ENCODE measurements around the gene CSK.

Gene CSK

DNA sequence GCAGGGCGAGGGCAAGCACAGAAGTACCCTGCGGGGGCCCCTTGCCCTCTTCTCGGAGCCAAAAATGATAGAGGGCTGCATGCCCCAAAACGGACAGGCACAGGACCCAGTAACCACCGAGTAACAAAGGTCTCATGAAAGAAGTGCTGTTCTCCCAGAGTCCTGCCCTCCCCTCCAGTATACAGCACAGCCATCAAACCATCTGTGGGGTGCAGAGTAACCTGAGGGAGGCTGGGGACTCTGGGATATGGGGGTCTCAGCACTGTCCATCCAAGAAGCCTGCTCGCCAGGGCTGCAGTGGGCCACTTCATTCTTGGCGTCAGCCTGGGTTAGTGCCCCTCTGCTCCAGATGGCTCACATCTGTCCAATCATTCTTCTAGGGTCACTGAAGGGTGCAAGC lies 55.0 kb downstream of the CSK start:
- no peak overlapping the region for H3K9ac ChIP-seq
- no peaks in the 10 kb centered on the region for H3K9me3 ChIP-seq (ENCODE audit: control insufficient read depth, low read length)
- no peaks in the 10 kb centered on the region for H3K79me2 ChIP-seq
- peaks cover 35% of the 10 kb centered on the region for H3K4me1 ChIP-seq
- no peaks in the 10 kb centered on the region for H3K27me3 ChIP-seq (ENCODE audit: control insufficient read depth, insufficient read depth, low read length)
- TF ChIP-seq, protein P1, sequence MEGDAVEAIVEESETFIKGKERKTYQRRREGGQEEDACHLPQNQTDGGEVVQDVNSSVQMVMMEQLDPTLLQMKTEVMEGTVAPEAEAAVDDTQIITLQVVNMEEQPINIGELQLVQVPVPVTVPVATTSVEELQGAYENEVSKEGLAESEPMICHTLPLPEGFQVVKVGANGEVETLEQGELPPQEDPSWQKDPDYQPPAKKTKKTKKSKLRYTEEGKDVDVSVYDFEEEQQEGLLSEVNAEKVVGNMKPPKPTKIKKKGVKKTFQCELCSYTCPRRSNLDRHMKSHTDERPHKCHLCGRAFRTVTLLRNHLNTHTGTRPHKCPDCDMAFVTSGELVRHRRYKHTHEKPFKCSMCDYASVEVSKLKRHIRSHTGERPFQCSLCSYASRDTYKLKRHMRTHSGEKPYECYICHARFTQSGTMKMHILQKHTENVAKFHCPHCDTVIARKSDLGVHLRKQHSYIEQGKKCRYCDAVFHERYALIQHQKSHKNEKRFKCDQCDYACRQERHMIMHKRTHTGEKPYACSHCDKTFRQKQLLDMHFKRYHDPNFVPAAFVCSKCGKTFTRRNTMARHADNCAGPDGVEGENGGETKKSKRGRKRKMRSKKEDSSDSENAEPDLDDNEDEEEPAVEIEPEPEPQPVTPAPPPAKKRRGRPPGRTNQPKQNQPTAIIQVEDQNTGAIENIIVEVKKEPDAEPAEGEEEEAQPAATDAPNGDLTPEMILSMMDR (IDR thresholded peaks at IDR 0.05), result no peak
- no peak overlapping the region for H3K4me2 ChIP-seq (ENCODE audit: low read length)
- H2AFZ ChIP-seq, result no peak overlapping the region
- H3K36me3 ChIP-seq (ENCODE audit: control insufficient read depth, insufficient read depth, low read length), result no peaks in the 10 kb centered on the region
- H3K4me3 ChIP-seq (ENCODE audit: low read depth, low read length), result no peak overlapping the region
- H3K27ac ChIP-seq, result no peak overlapping the region

DNA sequence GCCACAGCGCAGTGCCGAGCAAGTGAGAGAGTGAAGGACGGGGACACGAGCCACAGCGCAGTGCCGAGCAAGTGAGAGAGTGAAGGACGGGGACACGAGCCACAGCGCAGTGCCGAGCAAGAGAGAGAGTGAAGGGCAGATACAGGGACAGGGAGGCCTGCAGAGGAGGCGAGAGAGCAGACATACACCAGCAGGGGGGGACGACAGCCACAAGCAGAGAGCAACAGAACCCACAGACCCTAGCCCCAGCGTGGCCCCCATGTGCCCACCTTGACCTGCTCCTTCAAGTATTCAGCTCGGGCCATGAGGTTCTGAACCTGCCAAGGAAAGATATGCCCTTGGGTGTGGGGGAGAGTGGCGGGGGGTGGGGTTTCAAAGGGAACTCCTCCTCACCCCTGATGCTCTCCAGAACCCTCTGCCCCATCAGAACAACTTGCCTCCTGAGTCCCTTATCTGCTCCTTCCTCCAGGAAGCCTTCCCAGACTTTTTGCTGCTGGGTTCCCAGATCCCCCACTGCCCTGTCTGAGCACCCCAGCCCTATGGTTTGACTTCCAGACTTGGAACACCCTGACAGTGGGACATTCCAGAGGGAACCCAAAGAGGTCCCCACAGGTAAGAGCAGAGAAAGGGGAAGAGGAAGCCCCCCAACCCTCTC lies 55.7 kb downstream of the CSK start:
- H3K9me3 ChIP-seq (ENCODE audit: control insufficient read depth, low read length), result no peaks in the 10 kb centered on the region
- no peaks in the 10 kb centered on the region for H3K79me2 ChIP-seq
- H2AFZ ChIP-seq, result no peak overlapping the region
- H3K4me1 ChIP-seq, result peaks cover 30% of the 10 kb centered on the region
- TF ChIP-seq, protein P1 (IDR thresholded peaks at IDR 0.05), result no peak
- no peak overlapping the region for H3K4me3 ChIP-seq (ENCODE audit: low read depth, low read length)
- no peak overlapping the region for H3K27ac ChIP-seq
- H3K27me3 ChIP-seq (ENCODE audit: control insufficient read depth, insufficient read depth, low read length), result no peaks in the 10 kb centered on the region
- H3K9ac ChIP-seq, result no peak overlapping the region
- no peaks in the 10 kb centered on the region for H3K36me3 ChIP-seq (ENCODE audit: control insufficient read depth, insufficient read depth, low read length)
- no peak overlapping the region for H3K4me2 ChIP-seq (ENCODE audit: low read length)

DNA sequence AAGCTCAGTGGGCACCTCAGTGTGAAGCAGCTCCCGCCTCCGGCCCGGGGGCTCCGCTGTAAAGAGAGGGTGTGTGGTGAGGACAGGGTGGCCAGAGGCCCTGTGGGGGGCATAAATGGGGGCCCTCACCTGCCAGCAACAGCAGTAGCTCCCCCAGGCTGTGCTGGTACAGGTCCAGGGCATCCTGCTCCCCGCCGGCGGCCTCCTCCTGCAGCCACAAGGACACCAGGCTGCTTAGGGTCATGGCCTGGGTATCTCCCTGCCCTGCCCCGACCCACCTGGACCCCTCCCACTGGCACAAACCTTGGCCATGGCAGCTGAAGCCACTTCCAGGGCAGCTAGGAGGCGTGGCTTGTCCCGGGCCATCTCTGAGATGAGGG lies 56.2 kb downstream of the CSK start:
- TF ChIP-seq, protein P1 (IDR thresholded peaks at IDR 0.05), result no peak
- Histone ChIP-seq H3K4me2 (ENCODE audit: low read length) (no peak overlapping the region), H3K9me3 (ENCODE audit: control insufficient read depth, low read length) (no peaks in the 10 kb centered on the region), H3K36me3 (ENCODE audit: control insufficient read depth, insufficient read depth, low read length) (no peaks in the 10 kb centered on the region), H3K4me3 (ENCODE audit: low read depth, low read length) (no peak overlapping the region), H3K27me3 (ENCODE audit: control insufficient read depth, insufficient read depth, low read length) (no peaks in the 10 kb centered on the region), H3K4me1 (peaks cover 25% of the 10 kb centered on the region), H3K27ac (no peak overlapping the region), H3K9ac (no peak overlapping the region), H2AFZ (no peak overlapping the region), H3K79me2 (no peaks in the 10 kb centered on the region)

DNA sequence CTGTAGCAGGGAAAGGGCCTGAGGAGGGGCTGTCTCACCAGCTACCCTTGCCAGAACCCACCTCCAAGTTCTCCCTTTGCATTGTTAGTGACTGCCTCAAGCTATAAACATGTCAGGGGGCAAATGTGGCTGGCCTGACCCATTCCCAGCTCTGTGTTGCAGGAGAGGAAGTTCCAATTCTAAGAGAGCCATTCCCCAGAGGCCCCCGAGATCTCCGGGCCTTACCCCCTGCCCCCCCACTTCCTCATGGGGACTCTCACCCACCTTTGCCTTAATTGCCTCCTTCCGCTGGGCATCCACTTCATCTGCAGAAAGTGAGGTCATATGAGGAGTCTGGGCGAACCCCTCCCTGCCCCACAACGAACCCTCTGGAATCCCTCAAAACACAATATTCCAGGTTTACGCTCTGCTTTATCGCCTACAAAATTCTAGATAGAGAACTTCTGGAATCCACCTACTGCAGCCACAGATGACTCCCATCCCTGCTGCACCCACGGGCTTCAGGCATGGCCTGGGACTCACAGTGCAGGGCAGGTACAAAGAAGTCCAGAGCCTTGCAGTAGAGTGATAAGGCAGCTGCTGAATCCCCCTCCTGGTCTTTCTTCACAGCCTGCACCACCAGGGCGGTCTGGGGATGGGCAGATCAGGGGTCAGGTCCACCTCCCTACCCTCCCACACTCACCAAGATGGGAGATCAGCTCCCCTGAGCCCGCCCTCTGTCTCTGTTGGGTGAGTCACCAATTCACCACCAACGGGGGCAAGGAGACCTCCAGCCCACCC lies 57.1 kb downstream of the CSK start:
- no peak overlapping the region for H3K27ac ChIP-seq
- H2AFZ ChIP-seq, result no peak overlapping the region
- H3K4me2 ChIP-seq (ENCODE audit: low read length), result no peak overlapping the region
- no peaks in the 10 kb centered on the region for H3K9me3 ChIP-seq (ENCODE audit: control insufficient read depth, low read length)
- H3K9ac ChIP-seq, result no peak overlapping the region
- no peaks in the 10 kb centered on the region for H3K27me3 ChIP-seq (ENCODE audit: control insufficient read depth, insufficient read depth, low read length)
- H3K36me3 ChIP-seq (ENCODE audit: control insufficient read depth, insufficient read depth, low read length), result no peaks in the 10 kb centered on the region
- TF ChIP-seq, protein P1 (IDR thresholded peaks at IDR 0.05), result no peak
- H3K79me2 ChIP-seq, result no peaks in the 10 kb centered on the region
- H3K4me1 ChIP-seq, result peaks cover 22% of the 10 kb centered on the region
- H3K4me3 ChIP-seq (ENCODE audit: low read depth, low read length), result no peak overlapping the region

All from parathyroid adenoma (tissue), 2 donors.